ENCODE data around the gene DUOXA1.
A peak's percentile ranks its signal among the peaks of the same experiment; 100 is the strongest.

Gene DUOXA1, protein sequence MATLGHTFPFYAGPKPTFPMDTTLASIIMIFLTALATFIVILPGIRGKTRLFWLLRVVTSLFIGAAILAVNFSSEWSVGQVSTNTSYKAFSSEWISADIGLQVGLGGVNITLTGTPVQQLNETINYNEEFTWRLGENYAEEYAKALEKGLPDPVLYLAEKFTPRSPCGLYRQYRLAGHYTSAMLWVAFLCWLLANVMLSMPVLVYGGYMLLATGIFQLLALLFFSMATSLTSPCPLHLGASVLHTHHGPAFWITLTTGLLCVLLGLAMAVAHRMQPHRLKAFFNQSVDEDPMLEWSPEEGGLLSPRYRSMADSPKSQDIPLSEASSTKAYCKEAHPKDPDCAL

GRCh38 chr15:45129651-45130129, at the start of gene DUOXA1, which contains the start of gene DUOX1:
TSS of gene DUOXA1 (minus strand) at chr15:45129879. CDS start at chr15:45123014, 6,865 bp downstream.
TSS of gene DUOX1 (plus strand) at chr15:45129994. CDS start at chr15:45131967, 1,973 bp downstream.
- Histone ChIP-seq H3K36me3 (ENCODE audit: control insufficient read depth, insufficient read depth, low read length) (no peaks in the 10 kb centered on the region), H3K9me3 (ENCODE audit: control insufficient read depth, low read length) (no peaks in the 10 kb centered on the region), H3K4me1 (ENCODE audit: control insufficient read depth, insufficient read depth, low read length) (peaks cover 14% of the 10 kb centered on the region), H3K9ac (ENCODE audit: low read length) (peak within 1 kb of the TSS; percentile 22), H3K27me3 (ENCODE audit: control insufficient read depth, insufficient read depth, low read length) (peaks cover 50% of the 10 kb centered on the region), H3K4me3 (ENCODE audit: low read length) (no peak within 1 kb of the TSS)

DNA sequence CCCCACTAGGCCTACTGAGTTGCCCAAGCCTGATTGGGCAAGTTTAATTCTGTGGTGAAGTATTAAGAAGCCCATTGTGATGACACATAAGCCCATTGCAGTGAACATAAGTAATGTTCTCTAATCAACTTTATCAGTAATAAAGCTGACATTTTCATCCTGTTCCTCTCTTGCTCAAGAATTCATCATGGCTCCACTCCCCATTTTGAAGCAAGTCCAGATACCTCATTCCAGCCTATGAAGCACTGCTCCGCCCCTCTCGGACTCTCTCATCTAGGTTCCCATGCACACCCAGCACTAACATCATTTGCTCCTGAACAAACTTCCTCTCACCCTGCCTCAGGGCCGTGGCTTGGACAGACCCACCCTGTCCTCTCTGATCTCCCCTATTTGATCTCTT, 47.6 kb upstream of the DUOXA1 start:
- Histone ChIP-seq H3K4me3 (ENCODE audit: low read length) (no peak overlapping the region), H3K27me3 (ENCODE audit: control insufficient read depth, insufficient read depth, low read length) (no peaks in the 10 kb centered on the region), H3K36me3 (ENCODE audit: control insufficient read depth, insufficient read depth, low read length) (no peaks in the 10 kb centered on the region), H3K9me3 (ENCODE audit: control insufficient read depth, low read length) (no peaks in the 10 kb centered on the region), H3K4me1 (ENCODE audit: control insufficient read depth, insufficient read depth, low read length) (peaks cover 17% of the 10 kb centered on the region), H3K9ac (ENCODE audit: low read length) (no peak overlapping the region)

GRCh38 chr15:45174577-45174976, 44.9 kb upstream of the DUOXA1 start:
- Histone ChIP-seq H3K9ac (ENCODE audit: low read length) (no peak overlapping the region), H3K9me3 (ENCODE audit: control insufficient read depth, low read length) (no peaks in the 10 kb centered on the region), H3K4me1 (ENCODE audit: control insufficient read depth, insufficient read depth, low read length) (peaks cover 6% of the 10 kb centered on the region), H3K4me3 (ENCODE audit: low read length) (no peak overlapping the region), H3K27me3 (ENCODE audit: control insufficient read depth, insufficient read depth, low read length) (no peaks in the 10 kb centered on the region), H3K36me3 (ENCODE audit: control insufficient read depth, insufficient read depth, low read length) (no peaks in the 10 kb centered on the region)

DNA sequence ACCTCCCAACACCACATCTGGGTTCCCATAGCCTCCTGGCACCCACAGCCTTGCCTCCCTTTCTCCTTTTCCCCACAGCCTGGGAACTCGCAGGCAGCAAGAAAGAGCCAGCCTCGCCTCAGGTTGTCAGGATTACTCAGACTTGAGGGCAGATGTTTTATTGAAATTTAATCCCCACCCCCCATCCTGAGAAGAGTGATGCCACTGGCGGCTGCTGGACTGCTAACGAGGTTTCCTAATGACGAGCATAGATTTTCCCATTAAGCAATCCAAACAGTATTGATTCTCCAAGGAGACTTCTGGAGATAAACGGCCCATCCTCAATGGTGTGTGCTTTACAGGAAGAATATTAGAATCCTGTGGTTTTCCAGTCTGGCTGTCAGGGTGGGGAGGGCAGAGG, 44.4 kb upstream of the DUOXA1 start:
- H3K27me3 ChIP-seq (ENCODE audit: control insufficient read depth, insufficient read depth, low read length), result no peaks in the 10 kb centered on the region
- H3K4me1 ChIP-seq (ENCODE audit: control insufficient read depth, insufficient read depth, low read length), result peaks cover 1% of the 10 kb centered on the region
- no peak overlapping the region for H3K9ac ChIP-seq (ENCODE audit: low read length)
- no peak overlapping the region for H3K4me3 ChIP-seq (ENCODE audit: low read length)
- H3K9me3 ChIP-seq (ENCODE audit: control insufficient read depth, low read length), result no peaks in the 10 kb centered on the region
- H3K36me3 ChIP-seq (ENCODE audit: control insufficient read depth, insufficient read depth, low read length), result no peaks in the 10 kb centered on the region

- no peak overlapping the region for H3K9ac ChIP-seq (ENCODE audit: low read length)
- no peaks in the 10 kb centered on the region for H3K36me3 ChIP-seq (ENCODE audit: control insufficient read depth, insufficient read depth, low read length)
- H3K27me3 ChIP-seq (ENCODE audit: control insufficient read depth, insufficient read depth, low read length), result no peaks in the 10 kb centered on the region
- H3K4me3 ChIP-seq (ENCODE audit: low read length), result no peak overlapping the region
- H3K4me1 ChIP-seq (ENCODE audit: control insufficient read depth, insufficient read depth, low read length), result peaks cover 6% of the 10 kb centered on the region
- H3K9me3 ChIP-seq (ENCODE audit: control insufficient read depth, low read length), result no peaks in the 10 kb centered on the region
Measured at GRCh38 chr15:45171912-45172311, 42.2 kb upstream of the DUOXA1 start.

DNA sequence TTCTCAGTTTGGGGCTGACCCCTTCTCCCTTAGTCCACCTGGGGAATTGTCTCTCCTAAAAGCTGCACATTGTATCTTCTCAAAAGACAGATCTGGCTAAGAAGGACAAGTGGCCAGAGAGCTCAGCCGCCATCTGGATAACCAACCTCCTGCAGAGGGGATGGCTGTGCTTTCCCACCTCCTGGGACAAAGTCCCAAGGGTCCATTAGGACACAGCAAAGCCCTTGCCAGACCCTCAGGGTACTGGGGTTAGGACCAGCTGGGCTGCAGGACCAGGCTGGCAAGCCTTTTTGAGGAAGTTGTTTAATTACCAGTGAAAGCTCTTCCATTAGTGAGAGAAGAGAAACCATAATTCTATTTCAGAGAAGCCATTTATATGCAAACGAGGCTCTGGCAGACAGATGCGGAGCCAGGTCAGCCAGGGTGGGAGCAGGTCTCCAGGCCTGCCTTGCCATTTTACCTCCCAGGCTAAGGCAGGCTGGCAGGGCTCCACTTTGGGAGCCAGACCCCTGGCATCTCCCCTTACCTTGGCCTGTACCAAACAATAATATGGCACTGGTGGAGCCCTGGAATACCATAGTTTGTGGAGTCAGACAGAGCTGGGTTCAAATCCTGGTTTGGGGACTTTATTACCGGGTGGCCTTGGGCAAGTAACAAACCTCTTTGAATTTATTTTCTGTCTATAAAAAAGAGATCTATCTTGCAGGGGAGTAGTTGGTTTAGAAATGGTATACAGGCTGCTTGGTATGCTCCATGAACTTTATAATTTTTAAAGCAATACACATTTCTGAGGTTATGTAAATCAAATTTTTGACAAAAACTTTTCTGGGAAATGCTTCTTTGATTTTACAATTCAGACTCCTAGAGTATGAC, 40.2 kb upstream of the DUOXA1 start:
- H3K27me3 ChIP-seq (ENCODE audit: control insufficient read depth, insufficient read depth, low read length), result no peaks in the 10 kb centered on the region
- no peak overlapping the region for H3K9ac ChIP-seq (ENCODE audit: low read length)
- no peaks in the 10 kb centered on the region for H3K9me3 ChIP-seq (ENCODE audit: control insufficient read depth, low read length)
- peaks cover 14% of the 10 kb centered on the region for H3K4me1 ChIP-seq (ENCODE audit: control insufficient read depth, insufficient read depth, low read length)
- H3K4me3 ChIP-seq (ENCODE audit: low read length), result no peak overlapping the region
- no peaks in the 10 kb centered on the region for H3K36me3 ChIP-seq (ENCODE audit: control insufficient read depth, insufficient read depth, low read length)

- no peaks in the 10 kb centered on the region for H3K36me3 ChIP-seq (ENCODE audit: control insufficient read depth, insufficient read depth, low read length)
- peaks cover 14% of the 10 kb centered on the region for H3K4me1 ChIP-seq (ENCODE audit: control insufficient read depth, insufficient read depth, low read length)
- no peaks in the 10 kb centered on the region for H3K27me3 ChIP-seq (ENCODE audit: control insufficient read depth, insufficient read depth, low read length)
- H3K9me3 ChIP-seq (ENCODE audit: control insufficient read depth, low read length), result no peaks in the 10 kb centered on the region
- no peak overlapping the region for H3K4me3 ChIP-seq (ENCODE audit: low read length)
- H3K9ac ChIP-seq (ENCODE audit: low read length), result no peak overlapping the region
Measured at GRCh38 chr15:45168751-45169551, 39.3 kb upstream of the DUOXA1 start.

- Histone ChIP-seq H3K27me3 (ENCODE audit: control insufficient read depth, insufficient read depth, low read length) (no peaks in the 10 kb centered on the region), H3K36me3 (ENCODE audit: control insufficient read depth, insufficient read depth, low read length) (no peaks in the 10 kb centered on the region), H3K4me3 (ENCODE audit: low read length) (no peak overlapping the region), H3K9ac (ENCODE audit: low read length) (peak overlapping the region; percentile 94), H3K4me1 (ENCODE audit: control insufficient read depth, insufficient read depth, low read length) (peaks cover 16% of the 10 kb centered on the region), H3K9me3 (ENCODE audit: control insufficient read depth, low read length) (no peaks in the 10 kb centered on the region)
Measured at GRCh38 chr15:45168286-45168685, 38.6 kb upstream of the DUOXA1 start.

- no peak overlapping the region for H3K4me3 ChIP-seq (ENCODE audit: low read length)
- H3K36me3 ChIP-seq (ENCODE audit: control insufficient read depth, insufficient read depth, low read length), result no peaks in the 10 kb centered on the region
- H3K9me3 ChIP-seq (ENCODE audit: control insufficient read depth, low read length), result no peaks in the 10 kb centered on the region
- peak overlapping the region; percentile 94 for H3K9ac ChIP-seq (ENCODE audit: low read length)
- peaks cover 22% of the 10 kb centered on the region for H3K4me1 ChIP-seq (ENCODE audit: control insufficient read depth, insufficient read depth, low read length)
- H3K27me3 ChIP-seq (ENCODE audit: control insufficient read depth, insufficient read depth, low read length), result no peaks in the 10 kb centered on the region
Measured at GRCh38 chr15:45167631-45168205, 38.0 kb upstream of the DUOXA1 start.

GRCh38 chr15:45166834-45167630, 37.4 kb upstream of the DUOXA1 start:
- H3K4me1 ChIP-seq (ENCODE audit: control insufficient read depth, insufficient read depth, low read length), result peaks cover 25% of the 10 kb centered on the region

DNA sequence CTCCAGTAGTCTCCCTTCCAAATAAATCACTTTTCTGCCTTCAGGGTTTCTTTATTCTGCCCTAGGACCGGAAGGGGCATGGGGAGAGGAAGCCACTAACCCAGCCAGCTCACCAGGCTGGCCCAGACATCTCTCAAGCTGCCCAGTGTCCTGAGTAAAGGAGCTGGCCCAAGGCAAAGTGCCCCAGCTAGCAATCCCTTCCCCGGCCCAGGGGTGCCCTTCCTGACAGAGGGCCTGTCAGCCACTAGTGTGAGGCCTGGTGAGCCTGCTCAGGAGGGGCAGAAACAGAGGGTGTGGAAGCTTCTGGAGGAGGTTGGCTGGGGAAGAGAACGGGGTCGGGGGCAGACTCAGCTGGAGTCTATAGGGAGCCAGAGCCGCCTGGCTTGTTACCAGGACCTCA, 35.9 kb upstream of the DUOXA1 start:
- Histone ChIP-seq H3K36me3 (ENCODE audit: control insufficient read depth, insufficient read depth, low read length) (no peaks in the 10 kb centered on the region), H3K27me3 (ENCODE audit: control insufficient read depth, insufficient read depth, low read length) (no peaks in the 10 kb centered on the region), H3K4me3 (ENCODE audit: low read length) (no peak overlapping the region), H3K4me1 (ENCODE audit: control insufficient read depth, insufficient read depth, low read length) (peaks cover 25% of the 10 kb centered on the region), H3K9me3 (ENCODE audit: control insufficient read depth, low read length) (no peaks in the 10 kb centered on the region), H3K9ac (ENCODE audit: low read length) (no peak overlapping the region)

More at GRCh38 chr15:45166834-45167630, 37.4 kb upstream of the DUOXA1 start:
- Histone ChIP-seq H3K36me3 (ENCODE audit: control insufficient read depth, insufficient read depth, low read length) (no peaks in the 10 kb centered on the region), H3K27me3 (ENCODE audit: control insufficient read depth, insufficient read depth, low read length) (no peaks in the 10 kb centered on the region), H3K4me3 (ENCODE audit: low read length) (peak overlapping the region; percentile 37), H3K9me3 (ENCODE audit: control insufficient read depth, low read length) (no peaks in the 10 kb centered on the region), H3K9ac (ENCODE audit: low read length) (peak overlapping the region; percentile 94)
